Astrocyte (in vitro differentiated cells and primary cell): Measurements from ENCODE around the gene UBR2. TPM values are rescaled to one million over a fixed set of nuclear protein-coding genes. Genes with fewer than 3 reads are reported as not detected.

Source experiments
- total RNA-seq: library from RNA; stranded (reverse); gene quantifications from 2 replicates; pipeline ENCODE4 v1.2.1, GENCODE V29; 2021

UBR2 gene
- total RNA-seq, 1 donor from 2014 or later, result 23.3 TPM

Other genes with a start within 250 kb of the UBR2 start
- gene TRERF1, start 112.1 kb upstream of the UBR2 start, total RNA-seq, result 7.7 and 8.6 TPM in 2 replicates
- gene PRPH2, start 158.6 kb downstream of the UBR2 start, total RNA-seq, result not detected in 2 replicates
- 25.8 and 27.4 TPM in 2 replicates for gene TBCC, start 182.1 kb downstream of the UBR2 start, total RNA-seq
- 5.9 and 7.1 TPM in 2 replicates for gene BICRAL, start 218.0 kb downstream of the UBR2 start, total RNA-seq